Head of caudate nucleus (tissue), 42 donors: ENCODE results near the gene PHC1.
"Not testable (repeated sequence)": the region's sequence is repeated elsewhere in the genome, so short reads cannot be mapped to it uniquely, and the experiment has no call there.

Experiments
- DNase-seq, 42 donors: peaks; one replicate each; pipeline versions ENCODE4 v3.0.0 to v3.0.0-alpha.2; 2020 to 2021; ENCODE audit warnings: mixed read lengths in 7 of 42
- intact Hi-C: fragments of 100-400 bp; cut with DNase I; formaldehyde crosslinking; loops from one replicate; pipeline ENCODE4 v1.15.0; 2022

PHC1 gene

DNA sequence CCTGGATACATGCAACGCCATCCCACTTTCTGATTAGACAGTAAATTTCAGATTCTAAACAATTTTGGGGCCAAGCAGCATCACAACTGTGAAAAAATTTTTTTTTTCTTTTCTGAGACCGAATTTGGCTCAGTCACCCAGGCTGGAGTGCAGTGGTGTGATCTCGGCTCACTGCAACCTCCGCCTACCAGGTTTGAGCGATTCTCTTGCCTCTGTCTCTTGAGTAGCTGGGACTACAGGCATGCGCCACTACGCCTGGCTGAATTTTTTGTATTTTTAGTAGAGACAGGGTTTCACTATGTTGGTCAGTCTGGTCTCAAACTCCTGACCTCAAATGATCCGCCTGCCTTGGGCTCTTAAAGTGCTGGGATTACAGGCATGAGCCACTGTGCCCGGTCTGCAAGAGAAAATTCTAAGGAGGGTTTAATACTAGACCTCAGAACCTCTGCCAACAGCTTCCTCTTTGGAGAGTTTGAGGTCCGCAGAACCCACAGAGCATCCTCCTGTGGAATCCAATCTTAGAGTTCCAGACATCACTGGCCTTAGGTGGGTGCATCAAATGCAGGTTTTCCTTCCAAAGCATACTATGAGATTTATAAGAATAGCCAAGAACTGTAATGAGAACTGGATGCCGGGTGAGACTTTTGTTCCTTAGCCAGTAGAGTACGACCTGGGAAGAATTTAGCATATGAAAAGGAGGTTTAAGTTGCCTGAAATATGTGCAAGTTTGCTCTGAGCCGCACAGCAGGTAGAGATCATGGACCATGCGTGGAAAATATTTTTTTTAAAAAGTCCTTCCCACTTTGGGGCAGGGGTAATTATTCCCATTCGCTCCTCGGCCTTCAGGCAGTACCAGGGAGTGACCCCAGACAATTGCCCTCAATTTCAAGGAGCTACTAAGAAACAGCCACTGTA is 7.8 kb upstream of the PHC1 start:
- DNase-seq: no peak
- intact Hi-C loops: no loop called here

DNA sequence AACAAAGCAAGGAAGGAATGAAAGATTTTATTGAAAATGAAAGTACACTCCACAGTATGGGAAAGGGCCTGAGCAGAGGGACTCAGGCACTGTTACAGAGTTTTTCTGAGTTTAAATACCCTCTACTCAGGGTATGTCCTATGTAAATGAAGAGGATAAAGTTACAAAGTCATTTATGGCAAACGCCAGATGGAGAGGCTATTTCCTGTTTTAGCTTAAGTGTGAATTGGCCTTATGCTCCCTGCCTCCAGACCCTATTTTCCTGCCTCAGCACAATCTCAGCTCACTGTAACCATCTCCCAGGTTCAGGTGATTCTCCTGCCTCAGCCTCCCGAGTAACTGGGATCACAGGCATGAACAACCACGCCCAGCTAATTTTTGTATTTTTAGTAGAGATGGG is 6.8 kb upstream of the PHC1 start:
- intact Hi-C loops: no loop called here
- DNase-seq: no peak

GRCh38 chr12:8909752-8910151 is 4.6 kb upstream of the PHC1 start:
- intact Hi-C loops: no loop called here
- no peak for DNase-seq

DNA sequence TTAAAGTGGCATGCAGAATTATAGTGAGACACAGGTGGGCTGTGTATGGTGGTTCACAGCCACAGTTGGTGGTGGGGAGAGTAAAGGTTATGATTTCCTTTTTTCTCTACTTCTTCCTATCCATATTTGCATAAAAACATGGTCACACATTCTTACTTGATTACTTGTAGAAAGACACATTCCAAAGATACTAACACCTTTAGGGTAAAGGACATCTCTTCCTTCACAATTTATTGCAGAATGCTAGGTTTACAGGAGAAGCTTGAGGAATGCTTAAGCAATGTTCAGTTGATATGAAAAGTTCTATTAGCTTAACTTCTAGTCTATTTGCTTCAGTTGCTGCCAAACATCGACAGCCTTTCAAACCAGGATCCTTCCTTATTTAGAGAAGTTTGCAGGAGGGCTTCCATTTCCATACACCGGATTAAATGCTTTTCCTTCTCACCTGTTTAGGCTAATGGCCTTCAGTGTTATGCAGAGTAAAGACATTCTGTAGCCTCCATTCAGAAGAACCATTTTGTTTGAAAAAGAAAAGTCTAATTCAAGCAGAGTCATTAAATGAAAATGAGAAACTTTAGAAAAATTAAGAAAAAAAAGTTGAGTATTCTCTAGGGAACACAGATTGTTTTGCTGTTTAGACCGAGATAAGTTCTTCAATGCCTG is 2.6 kb upstream of the PHC1 start:
- intact Hi-C loops: no loop called here
- DNase-seq: no peak

GRCh38 chr12:8912914-8913313 is 1.4 kb upstream of the PHC1 start:
- peak in 11 of 42 donors; percentile 3 to 58 (median 13) for DNase-seq
- intact Hi-C loops: no loop called here

DNA sequence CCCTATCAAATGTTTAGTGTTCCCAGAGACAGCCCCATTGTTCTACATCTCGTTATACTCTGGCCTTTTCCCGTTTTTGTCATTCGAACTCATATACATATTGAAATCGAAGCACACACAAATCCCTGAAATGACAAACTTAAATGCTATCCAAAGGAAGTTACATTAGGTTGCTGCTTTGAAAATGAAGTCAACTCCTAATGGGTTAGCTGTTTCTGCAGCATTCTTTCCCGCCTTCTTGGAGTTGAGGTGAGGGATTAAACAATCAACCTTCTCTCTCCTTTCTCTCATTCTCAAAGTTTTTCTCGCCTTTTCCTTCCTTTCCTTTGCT is 642 bp upstream of the PHC1 start:
- intact Hi-C loops: loop anchor here (2.0 kb wide), 1 partner anchor 35 kb away; the partner anchor contains the start of gene M6PR
- DNase-seq: no peak

DNA sequence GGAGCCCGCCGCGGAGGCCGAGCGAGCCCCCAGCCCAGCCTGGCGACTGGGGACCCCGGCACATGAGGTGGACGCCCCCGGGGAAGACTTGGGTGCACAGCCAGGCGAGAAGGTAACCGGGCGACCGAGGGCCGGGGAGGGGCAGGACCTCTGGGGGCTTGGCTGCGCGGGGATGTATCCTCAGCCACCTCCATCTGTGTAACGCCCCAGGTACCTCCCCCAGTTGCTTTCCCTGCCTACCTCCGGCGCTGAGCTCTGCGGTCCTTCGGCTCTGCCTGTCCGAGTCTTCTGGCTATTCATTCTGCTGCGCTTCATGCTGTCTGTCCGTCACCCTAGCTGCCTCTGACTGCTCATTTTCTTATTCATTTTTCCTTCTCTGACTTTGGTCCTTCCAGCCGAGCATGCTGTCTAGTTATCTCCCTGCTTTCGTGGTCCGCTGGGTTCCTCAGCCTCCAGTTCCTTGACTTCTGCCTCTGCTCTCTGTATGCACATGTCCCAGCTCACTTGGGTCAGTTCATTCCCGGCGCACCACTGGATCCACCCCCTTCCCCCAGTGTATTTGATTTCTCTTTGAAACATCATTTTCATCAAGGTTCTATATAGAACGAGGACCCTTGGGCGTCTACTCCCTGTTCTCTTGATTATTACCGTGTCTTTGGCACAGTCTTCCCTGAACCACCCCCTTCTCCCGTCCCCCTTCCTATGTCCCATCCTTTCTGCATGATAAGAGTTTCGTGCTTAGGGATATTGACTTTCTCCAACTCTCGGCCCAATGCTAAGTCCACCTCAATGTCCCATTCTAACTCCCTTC is 612 bp downstream of the PHC1 start:
- intact Hi-C loops: loop anchor here (2.0 kb wide), 1 partner anchor 34 kb away; the partner anchor contains the start of gene M6PR
- peak in 39 of 42 donors; percentile 12 to 65 (median 39) for DNase-seq

DNA sequence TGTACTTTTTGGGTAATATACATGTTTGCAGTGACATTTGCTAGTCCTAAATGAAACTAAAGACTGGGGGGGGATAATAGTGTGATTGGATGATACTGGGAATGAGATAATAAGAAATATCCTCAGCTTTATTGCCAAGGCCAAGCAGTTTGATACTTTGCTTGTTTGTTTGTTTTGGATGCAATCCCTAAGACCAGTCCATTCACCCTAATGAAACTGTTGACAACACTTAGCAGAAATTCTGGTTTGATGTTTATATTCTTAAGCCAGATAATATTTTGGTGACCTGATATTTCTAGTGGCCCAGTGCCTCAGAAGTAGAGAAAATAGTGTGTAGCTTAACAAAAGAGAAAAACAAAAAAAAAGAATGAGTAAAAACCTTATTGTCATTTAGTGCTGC is 1.8 kb downstream of the PHC1 start:
- intact Hi-C loops: no loop called here
- DNase-seq: no peak

GRCh38 chr12:8917031-8917430 is 2.7 kb downstream of the PHC1 start:
- no peak for DNase-seq
- intact Hi-C loops: no loop called here

- no peak for DNase-seq
These were observed 3.4 kb downstream of the PHC1 start for GRCh38 chr12:8917751-8918150.

GRCh38 chr12:8919643-8920042 is 5.3 kb downstream of the PHC1 start:
- DNase-seq, intact Hi-C loops: not testable (repeated sequence)

More at GRCh38 chr12:8917751-8918150, 3.4 kb downstream of the PHC1 start:
- intact Hi-C loops: no loop called here

- intact Hi-C loops: no loop called here
These were observed 8.2 kb downstream of the PHC1 start for GRCh38 chr12:8922544-8922943.

DNA sequence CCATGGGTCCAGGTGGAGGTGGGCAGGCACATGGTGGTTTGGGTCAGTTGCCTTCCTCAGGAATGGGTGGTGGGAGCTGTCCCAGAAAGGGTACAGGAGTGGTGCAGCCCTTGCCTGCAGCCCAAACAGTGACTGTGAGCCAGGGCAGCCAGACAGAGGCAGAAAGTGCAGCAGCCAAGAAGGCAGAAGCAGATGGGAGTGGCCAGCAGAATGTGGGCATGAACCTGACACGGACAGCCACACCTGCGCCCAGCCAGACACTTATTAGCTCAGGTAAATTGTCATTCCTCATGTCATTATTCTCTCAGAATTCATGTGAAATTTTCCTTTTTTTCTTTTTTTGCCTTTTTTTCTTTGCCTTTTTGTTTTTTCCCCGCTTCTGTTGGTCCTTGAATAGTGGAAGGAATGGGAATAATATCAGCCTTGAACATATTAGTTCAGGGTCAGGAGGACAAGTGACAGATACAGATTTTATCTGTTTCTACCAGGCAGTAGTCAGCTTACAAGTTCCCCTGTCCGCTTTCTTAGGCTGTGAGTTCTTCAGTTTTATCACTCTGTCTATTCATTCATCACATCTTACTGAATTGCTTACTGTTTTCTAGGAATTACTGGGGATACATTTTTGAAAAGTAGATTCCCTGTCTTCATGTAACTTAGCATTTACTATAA is 16.5 kb downstream of the PHC1 start:
- intact Hi-C loops, DNase-seq: not testable (repeated sequence)

More at GRCh38 chr12:8922544-8922943, 8.2 kb downstream of the PHC1 start:
- no peak for DNase-seq

GRCh38 chr12:8932464-8932863 is 18.2 kb downstream of the PHC1 start:
- intact Hi-C loops: not testable (repeated sequence)
- DNase-seq: peak in 33 of 42 donors; percentile 8 to 79 (median 47)

- DNase-seq, intact Hi-C loops: not testable (repeated sequence)
These were observed 19.8 kb downstream of the PHC1 start for GRCh38 chr12:8934080-8934479.

GRCh38 chr12:8936735-8937134 is 22.4 kb downstream of the PHC1 start:
- intact Hi-C loops: no loop called here

GRCh38 chr12:8937842-8938442 is 23.6 kb downstream of the PHC1 start:
- DNase-seq, intact Hi-C loops: not testable (repeated sequence)

More at GRCh38 chr12:8936735-8937134, 22.4 kb downstream of the PHC1 start:
- no peak for DNase-seq

DNA sequence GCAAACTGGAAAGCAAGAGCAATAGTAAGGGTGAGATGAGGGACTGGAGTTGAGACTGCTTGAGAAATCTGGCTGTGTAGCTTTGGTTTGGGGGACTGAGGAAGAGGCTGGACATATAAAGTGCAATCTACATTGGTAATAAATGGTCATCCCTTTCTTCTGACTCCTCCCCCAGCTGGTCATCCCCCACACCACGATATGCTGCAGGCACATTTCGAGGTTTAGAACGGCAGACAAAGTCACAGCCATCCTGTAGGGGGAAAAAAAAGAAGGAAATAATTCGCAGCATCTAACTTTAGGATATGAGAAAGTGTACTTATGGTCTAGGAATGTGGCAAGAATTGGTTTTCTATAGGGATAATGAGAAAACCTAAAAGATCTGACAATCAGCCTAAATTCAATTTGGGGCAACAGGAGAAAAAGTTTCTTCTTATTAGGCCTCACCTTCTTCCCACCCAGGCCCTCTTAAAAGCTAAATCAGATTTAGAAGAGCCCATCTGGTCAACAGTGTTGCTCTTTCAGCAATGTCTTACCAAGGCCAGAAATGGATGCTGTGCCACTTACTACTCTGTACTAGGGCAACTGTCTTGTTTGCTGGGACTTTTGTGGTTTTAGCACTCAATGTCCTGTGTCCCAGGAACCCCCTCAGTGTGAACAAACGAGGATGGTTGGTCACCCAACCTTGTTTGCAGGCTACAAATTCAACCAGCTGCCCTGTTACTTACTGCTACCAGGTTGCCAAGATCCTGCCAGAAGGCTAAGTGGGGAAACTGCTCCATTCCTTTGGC is 27.6 kb downstream of the PHC1 start:
- intact Hi-C loops: no loop called here
- no peak for DNase-seq
